Measurements from ENCODE around the gene NR0B2.

DNA sequence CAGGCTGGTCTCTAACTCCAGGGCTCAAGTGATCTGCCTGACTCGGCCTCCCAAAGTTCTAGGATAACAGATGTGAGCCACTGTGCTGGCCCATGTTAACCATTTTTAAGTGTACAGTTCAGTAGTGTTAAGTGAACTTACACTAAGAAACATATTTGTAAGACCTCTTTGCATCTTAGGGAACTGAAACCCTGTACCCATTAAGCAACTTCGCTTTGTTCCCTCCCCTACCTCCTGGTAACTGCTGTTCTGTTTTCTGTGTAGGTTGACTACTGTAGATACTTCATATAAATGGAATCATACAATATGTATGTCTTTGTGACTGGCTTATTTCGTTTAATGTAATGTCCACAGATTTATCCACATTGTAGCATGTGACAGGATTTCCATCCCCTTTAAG, 18.8 kb upstream of the NR0B2 start:
- TF ChIP-seq CTCF (IDR thresholded peaks at IDR 0.05; ENCODE audit: low read depth, low read length, poor library complexity, severe bottlenecking) (no peak), EZH2phosphoT487 (IDR thresholded peaks at IDR 0.05; ENCODE audit: borderline replicate concordance, low read length) (no peak)

Data from DOHH2 (cell line).